Hepatocyte (in vitro differentiated cells): ENCODE measurements around the gene ZC3H4. TPM values are rescaled to one million over a fixed set of nuclear protein-coding genes. Genes with fewer than 3 reads are reported as not detected.

ENCODE experiments used
- DNase-seq: peaks from one replicate; pipeline ENCODE4 v3.0.0-alpha.2; 2016; ENCODE audit warnings: low spot score
- H2AFZ ChIP-seq: fragments of 200-600 bp; sonication (generic); 2 replicates; pipeline ENCODE4 v1.6.0; 2016; ENCODE audit warnings: antibody characterized with exemption, mild to moderate bottlenecking
- H3K27ac ChIP-seq: fragments of 200-600 bp; sonication (generic); 2 replicates; pipeline ENCODE4 v1.5.1; 2016; ENCODE audit warnings: mild to moderate bottlenecking
- H3K27me3 ChIP-seq: fragments of 200-600 bp; sonication (generic); 2 replicates; pipeline ENCODE4 v1.6.1; 2016
- H3K36me3 ChIP-seq: fragments of 200-600 bp; sonication (generic); replicated peaks from 2 replicates; pipeline ENCODE4 v1.5.1; 2016; ENCODE audit warnings: low read depth; ENCODE audit not compliant: insufficient read depth
- H3K4me1 ChIP-seq: fragments of 200-600 bp; sonication (generic); 2 replicates; pipeline ENCODE4 v1.5.1; 2016; ENCODE audit warnings: mild to moderate bottlenecking, moderate library complexity; ENCODE audit not compliant: insufficient read depth
- H3K4me2 ChIP-seq: fragments of 200-600 bp; sonication (generic); 2 replicates; pipeline ENCODE4 v1.6.0; 2016
- H3K4me3 ChIP-seq: fragments of 200-600 bp; sonication (generic); 2 replicates; pipeline ENCODE4 v1.5.1; 2016; ENCODE audit warnings: mild to moderate bottlenecking
- H3K79me2 ChIP-seq: fragments of 200-600 bp; sonication (generic); 2 replicates; pipeline ENCODE4 v1.6.0; 2017; ENCODE audit warnings: mild to moderate bottlenecking
- H3K9me2 ChIP-seq: fragments of 200-600 bp; sonication (generic); replicated peaks from 2 replicates; pipeline ENCODE4 v1.6.0; 2017; ENCODE audit warnings: mild to moderate bottlenecking; ENCODE audit not compliant: insufficient read depth
- H3K9me3 ChIP-seq: fragments of 200-600 bp; sonication (generic); 2 replicates; pipeline ENCODE4 v1.5.1; 2016; ENCODE audit warnings: low read depth, mild to moderate bottlenecking
- H4K20me1 ChIP-seq: fragments of 200-600 bp; sonication (generic); 2 replicates; pipeline ENCODE4 v1.6.0; 2016; ENCODE audit warnings: mild to moderate bottlenecking; ENCODE audit not compliant: insufficient read depth, poor library complexity, severe bottlenecking
- EZH2 ChIP-seq: fragments of 200-600 bp; sonication (generic); IDR thresholded peaks from 2 replicates; pipeline ENCODE4 v1.6.1; 2016; ENCODE audit warnings: antibody characterized with exemption, mild to moderate bottlenecking, borderline replicate concordance
- EZH2phosphoT487 ChIP-seq: fragments of 200-600 bp; sonication (generic); IDR thresholded peaks from one replicate; pipeline ENCODE4 v1.6.1; 2018; ENCODE audit warnings: antibody characterized with exemption, mild to moderate bottlenecking, low read depth, moderate library complexity; ENCODE audit not compliant: unreplicated experiment, severe bottlenecking
- WGBS: methylation state at CpG from one replicate; pipeline ENCODE4 v1.1.6; 2016; ENCODE audit warnings: low lambda C conversion rate; ENCODE audit errors: missing lambda C conversion rate; 5-methylcytosine and 5-hydroxymethylcytosine counted together
- polyA plus RNA-seq: library from polyadenylated mRNA; unstranded; fragments of >200 nt; fragmentation: Nextera tagmentation; extraction: Ambion mirVana; gene quantifications from 2 replicates; pipeline ENCODE4 v1.2.1, GENCODE V29; 2016
- total RNA-seq: library from RNA; depleted of rRNA; stranded (reverse); fragments of >200 nt; gene quantifications from 2 replicates; pipeline ENCODE4 v1.2.3, GENCODE V29; 2014
- TF ChIP-seq, protein P1 (sequence below): fragments of 200-600 bp; sonication (generic); IDR thresholded peaks from 2 replicates; pipeline ENCODE4 v1.5.1; 2016; ENCODE audit warnings: antibody characterized with exemption, mild to moderate bottlenecking; ENCODE audit not compliant: poor library complexity

Gene ZC3H4
- total and polyA plus RNA-seq, 2 experiments from 2014 or later = 4.3 to 13.1 TPM

- Histone ChIP-seq H2AFZ (no peak overlapping the region), H3K4me3 (no peak overlapping the region), H3K79me2 (no peaks in the 10 kb centered on the region), H3K36me3 (no peaks in the 10 kb centered on the region), H3K27me3 (peaks cover 49% of the 10 kb centered on the region), H3K9me2 (no peaks in the 10 kb centered on the region), H3K4me2 (no peak overlapping the region), H4K20me1 (no peaks in the 10 kb centered on the region), H3K27ac (no peak overlapping the region), H3K9me3 (no peaks in the 10 kb centered on the region), H3K4me1 (no peaks in the 10 kb centered on the region)
- TF ChIP-seq, protein P1, sequence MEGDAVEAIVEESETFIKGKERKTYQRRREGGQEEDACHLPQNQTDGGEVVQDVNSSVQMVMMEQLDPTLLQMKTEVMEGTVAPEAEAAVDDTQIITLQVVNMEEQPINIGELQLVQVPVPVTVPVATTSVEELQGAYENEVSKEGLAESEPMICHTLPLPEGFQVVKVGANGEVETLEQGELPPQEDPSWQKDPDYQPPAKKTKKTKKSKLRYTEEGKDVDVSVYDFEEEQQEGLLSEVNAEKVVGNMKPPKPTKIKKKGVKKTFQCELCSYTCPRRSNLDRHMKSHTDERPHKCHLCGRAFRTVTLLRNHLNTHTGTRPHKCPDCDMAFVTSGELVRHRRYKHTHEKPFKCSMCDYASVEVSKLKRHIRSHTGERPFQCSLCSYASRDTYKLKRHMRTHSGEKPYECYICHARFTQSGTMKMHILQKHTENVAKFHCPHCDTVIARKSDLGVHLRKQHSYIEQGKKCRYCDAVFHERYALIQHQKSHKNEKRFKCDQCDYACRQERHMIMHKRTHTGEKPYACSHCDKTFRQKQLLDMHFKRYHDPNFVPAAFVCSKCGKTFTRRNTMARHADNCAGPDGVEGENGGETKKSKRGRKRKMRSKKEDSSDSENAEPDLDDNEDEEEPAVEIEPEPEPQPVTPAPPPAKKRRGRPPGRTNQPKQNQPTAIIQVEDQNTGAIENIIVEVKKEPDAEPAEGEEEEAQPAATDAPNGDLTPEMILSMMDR = no peak
- TF ChIP-seq EZH2 = no peak
- no peak for TF ChIP-seq EZH2phosphoT487
- peak; percentile 3 for DNase-seq
- 96% methylated on average over 8 of the region's 8 CpGs for WGBS
Observed at GRCh38 chr19:47026889-47027288, 86.7 kb downstream of the ZC3H4 start.

DNA sequence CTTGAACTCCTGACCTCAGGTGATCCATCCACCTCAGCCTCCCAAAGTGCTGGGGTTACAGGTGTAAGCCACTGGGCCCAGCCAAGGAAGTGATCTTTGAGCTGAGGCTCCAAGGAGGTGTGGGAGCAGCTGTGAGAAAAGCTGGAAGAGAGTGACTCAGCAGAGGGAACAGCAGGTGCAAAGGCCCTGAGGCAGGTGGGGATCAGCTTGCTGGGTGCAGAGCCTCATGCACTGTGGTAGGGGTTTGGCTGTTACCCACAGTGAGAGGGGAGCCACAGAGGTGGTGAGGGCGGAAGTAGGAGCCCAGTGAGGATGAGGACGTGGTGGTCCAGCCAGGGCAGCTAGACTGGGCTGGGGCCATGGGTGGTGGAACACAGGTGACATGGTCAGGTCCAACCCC is 87.4 kb downstream of the ZC3H4 start:
- Histone ChIP-seq H3K4me3 (no peak overlapping the region), H3K9me3 (no peaks in the 10 kb centered on the region), H3K4me2 (no peak overlapping the region), H3K9me2 (no peaks in the 10 kb centered on the region), H3K79me2 (no peaks in the 10 kb centered on the region), H3K36me3 (no peaks in the 10 kb centered on the region), H3K27me3 (peaks cover 57% of the 10 kb centered on the region), H3K4me1 (peaks cover 6% of the 10 kb centered on the region), H2AFZ (no peak overlapping the region), H4K20me1 (no peaks in the 10 kb centered on the region), H3K27ac (no peak overlapping the region)
- TF ChIP-seq EZH2phosphoT487 = no peak
- TF ChIP-seq EZH2 = no peak
- TF ChIP-seq, protein P1 = no peak
- no peak for DNase-seq
- WGBS = 85% methylated on average over 2 of the region's 2 CpGs

DNA sequence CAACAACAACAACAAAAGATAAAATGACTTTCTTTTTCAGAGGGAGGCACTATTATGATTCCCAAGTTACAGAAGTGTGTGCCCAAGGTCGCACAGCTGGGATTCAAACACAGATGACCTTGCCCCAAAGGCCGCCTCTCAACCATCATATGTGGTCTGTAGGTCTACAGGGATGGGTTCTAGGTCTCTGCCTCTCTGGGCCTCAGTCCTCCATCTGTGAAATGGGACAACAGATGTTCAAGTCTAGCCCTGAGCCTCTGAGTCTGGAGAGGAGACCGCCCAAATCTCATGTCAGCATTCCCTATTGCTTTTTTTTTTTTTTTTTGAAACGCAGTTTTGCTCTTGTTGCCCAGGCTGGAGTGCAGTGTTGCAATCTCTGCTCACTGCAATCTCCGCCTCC is 89.1 kb downstream of the ZC3H4 start:
- Histone ChIP-seq H4K20me1 (no peaks in the 10 kb centered on the region), H3K9me3 (no peaks in the 10 kb centered on the region), H3K79me2 (no peaks in the 10 kb centered on the region), H2AFZ (no peak overlapping the region), H3K4me2 (no peak overlapping the region), H3K27ac (no peak overlapping the region), H3K9me2 (no peaks in the 10 kb centered on the region), H3K27me3 (peaks cover 70% of the 10 kb centered on the region), H3K36me3 (no peaks in the 10 kb centered on the region), H3K4me1 (peaks cover 18% of the 10 kb centered on the region), H3K4me3 (no peak overlapping the region)
- 75% methylated on average over 5 of the region's 5 CpGs for WGBS
- no peak for DNase-seq
- TF ChIP-seq EZH2 (no peak), EZH2phosphoT487 (no peak)
- TF ChIP-seq, protein P1 = no peak

GRCh38 chr19:47023448-47023794 is 90.2 kb downstream of the ZC3H4 start:
- no peaks in the 10 kb centered on the region for H4K20me1 ChIP-seq
- no peak overlapping the region for H3K4me3 ChIP-seq
- no peaks in the 10 kb centered on the region for H3K9me3 ChIP-seq
- no peaks in the 10 kb centered on the region for H3K9me2 ChIP-seq
- no peak overlapping the region for H3K4me2 ChIP-seq
- H3K27ac ChIP-seq = no peak overlapping the region
- no peaks in the 10 kb centered on the region for H3K36me3 ChIP-seq
- peaks cover 73% of the 10 kb centered on the region for H3K27me3 ChIP-seq
- peak; percentile 4 for DNase-seq
- TF ChIP-seq, protein P1 = no peak
- no peak for TF ChIP-seq EZH2
- TF ChIP-seq EZH2phosphoT487 = no peak
- no peak overlapping the region for H2AFZ ChIP-seq
- H3K79me2 ChIP-seq = no peaks in the 10 kb centered on the region
- 60% methylated on average over 5 of the region's 7 CpGs for WGBS
- peaks cover 18% of the 10 kb centered on the region for H3K4me1 ChIP-seq
